Stimulated activated CD8-positive, alpha-beta memory T cell treated with anti-CD3 and anti-CD28 coated beads, Interleukin-4, amount 100 ng/mL, for 24 hours (primary cell): ENCODE data around the gene VPS26B.
A peak's percentile ranks its signal among the peaks of the same experiment; 100 is the strongest.
"Not testable (repeated sequence)": the region's sequence is repeated elsewhere in the genome, so short reads cannot be mapped to it uniquely, and the experiment has no call there.

Experiments used
- DNase-seq: peaks from one replicate; pipeline ENCODE4 v3.0.0-alpha.2; 2020; ENCODE audit warnings: low read depth

VPS26B gene

GRCh38 chr11:134223836-134224709 lies at the start of gene VPS26B, which contains the start of gene NCAPD3:
Gene VPS26B (plus strand): TSS chr11:134224671. CDS start chr11:134225123, 452 bp downstream.
Gene NCAPD3 (minus strand): TSS chr11:134223967. CDS start chr11:134223926, 41 bp downstream.
- DNase-seq, result peak; percentile 95

- DNase-seq, result no peak
Observed at GRCh38 chr11:134176284-134176683, 48.2 kb upstream of the VPS26B start.

- no peak for DNase-seq
Observed at GRCh38 chr11:134178032-134178674, 46.3 kb upstream of the VPS26B start.

- no peak for DNase-seq
Observed at GRCh38 chr11:134181707-134182106, 42.8 kb upstream of the VPS26B start.

GRCh38 chr11:134188092-134188491 lies 36.4 kb upstream of the VPS26B start:
- not testable (repeated sequence) for DNase-seq

GRCh38 chr11:134196756-134197155 lies 27.7 kb upstream of the VPS26B start:
- no peak for DNase-seq

- no peak for DNase-seq
Observed at GRCh38 chr11:134199531-134199930, 24.9 kb upstream of the VPS26B start.

GRCh38 chr11:134200688-134201087 lies 23.8 kb upstream of the VPS26B start:
- no peak for DNase-seq

GRCh38 chr11:134202661-134203060 lies 21.8 kb upstream of the VPS26B start:
- DNase-seq, result no peak

- no peak for DNase-seq
Observed at GRCh38 chr11:134205729-134206128, 18.7 kb upstream of the VPS26B start.

GRCh38 chr11:134206185-134206584 lies 18.3 kb upstream of the VPS26B start:
- DNase-seq, result no peak

- DNase-seq, result peak; percentile 49
Observed at GRCh38 chr11:134207538-134208239, 16.8 kb upstream of the VPS26B start.

- no peak for DNase-seq
Observed at GRCh38 chr11:134215836-134216235, 8.6 kb upstream of the VPS26B start.

GRCh38 chr11:134216816-134217215 lies 7.7 kb upstream of the VPS26B start:
- DNase-seq, result no peak

- no peak for DNase-seq
Observed at GRCh38 chr11:134223121-134223520, 1.4 kb upstream of the VPS26B start.

- DNase-seq, result peak; percentile 48
Observed at GRCh38 chr11:134224710-134225664, 516 bp downstream of the VPS26B start.

- DNase-seq, result no peak
Observed at GRCh38 chr11:134226806-134227325, 2.4 kb downstream of the VPS26B start.

GRCh38 chr11:134228625-134229024 lies 4.2 kb downstream of the VPS26B start:
- DNase-seq, result no peak

GRCh38 chr11:134229126-134229790 lies 4.8 kb downstream of the VPS26B start:
- no peak for DNase-seq

- DNase-seq, result no peak
Observed at GRCh38 chr11:134230339-134230738, 5.9 kb downstream of the VPS26B start.
